Astrocyte (in vitro differentiated cells and primary cell): ENCODE results near the gene BEND5. TPM values are rescaled to one million over a fixed set of nuclear protein-coding genes. Genes with fewer than 3 reads are reported as not detected.

Experiments used
- DNase-seq: peaks from one replicate; pipeline ENCODE4 v3.0.0-alpha.2; 2010; ENCODE audit warnings: low read depth
- FAIRE-seq: peaks from 2 replicates; lab custom pipeline; 2011; peaks lifted over from hg19 to GRCh38; lab: Jason Lieb, UNC
- H2AFZ ChIP-seq: 2 replicates; pipeline ENCODE4 v1.6.0; 2012; ENCODE audit warnings: low read depth, low read length, inconsistent platforms
- H3K27ac ChIP-seq: 2 replicates; pipeline ENCODE4 v1.5.1; 2011; ENCODE audit warnings: low read depth, low read length, inconsistent platforms
- H3K27me3 ChIP-seq: 2 replicates; pipeline ENCODE4 v1.6.0; 2011; ENCODE audit warnings: low read length, inconsistent platforms; ENCODE audit not compliant: insufficient read depth
- H3K36me3 ChIP-seq: 2 replicates; pipeline ENCODE4 v1.5.1; 2011; ENCODE audit warnings: low read length, inconsistent platforms; ENCODE audit not compliant: insufficient read depth
- H3K4me1 ChIP-seq: 2 replicates; pipeline ENCODE4 v1.5.1; 2011; ENCODE audit warnings: low read length, inconsistent platforms; ENCODE audit not compliant: insufficient read depth
- H3K4me2 ChIP-seq: 2 replicates; pipeline ENCODE4 v1.6.0; 2012; ENCODE audit warnings: low read length, inconsistent platforms
- H3K4me3 ChIP-seq: 2 replicates; pipeline ENCODE4 v1.5.1; 2011; ENCODE audit warnings: low read depth, mild to moderate bottlenecking, low read length, inconsistent platforms; ENCODE audit not compliant: insufficient read depth
- H3K79me2 ChIP-seq: 2 replicates; pipeline ENCODE4 v1.6.0; 2012; ENCODE audit warnings: mild to moderate bottlenecking, low read length, inconsistent platforms; ENCODE audit not compliant: insufficient read depth
- H3K9ac ChIP-seq: 2 replicates; pipeline ENCODE4 v1.6.0; 2012; ENCODE audit warnings: mild to moderate bottlenecking, low read length, inconsistent platforms
- H3K9me3 ChIP-seq: 2 replicates; pipeline ENCODE4 v1.5.1; 2012; ENCODE audit warnings: low read depth, mild to moderate bottlenecking, low read length, inconsistent platforms; ENCODE audit not compliant: insufficient read depth
- H4K20me1 ChIP-seq: 2 replicates; pipeline ENCODE4 v1.6.0; 2012; ENCODE audit warnings: low read length, inconsistent platforms; ENCODE audit not compliant: insufficient read depth
- H3K27ac Mint-ChIP-seq: one replicate; pipeline ENCODE4 v1.8.0; 2021; ENCODE audit warnings: mild to moderate bottlenecking, mixed read lengths; ENCODE audit not compliant: unreplicated experiment
- H3K27me3 Mint-ChIP-seq: one replicate; pipeline ENCODE4 v1.8.0; 2021; ENCODE audit warnings: low read depth, mixed read lengths; ENCODE audit not compliant: unreplicated experiment
- H3K36me3 Mint-ChIP-seq: one replicate; pipeline ENCODE4 v1.8.0; 2021; ENCODE audit warnings: low read depth, mixed read lengths; ENCODE audit not compliant: unreplicated experiment
- H3K4me1 Mint-ChIP-seq: one replicate; pipeline ENCODE4 v1.8.0; 2021; ENCODE audit warnings: low read depth, mixed read lengths; ENCODE audit not compliant: unreplicated experiment
- H3K4me3 Mint-ChIP-seq: one replicate; pipeline ENCODE4 v1.8.0; 2021; ENCODE audit warnings: mild to moderate bottlenecking, moderate library complexity, mixed read lengths; ENCODE audit not compliant: unreplicated experiment
- H3K9me3 Mint-ChIP-seq: one replicate; pipeline ENCODE4 v1.8.0; 2021; ENCODE audit warnings: mild to moderate bottlenecking, mixed read lengths; ENCODE audit not compliant: unreplicated experiment
- CTCF ChIP-seq: IDR thresholded peaks from 2 replicates; pipeline ENCODE4 v1.5.1; 2011; ENCODE audit warnings: low read depth, mild to moderate bottlenecking, inconsistent platforms, low read length, moderate library complexity; ENCODE audit not compliant: insufficient read depth
- EZH2 ChIP-seq: IDR thresholded peaks from 2 replicates; pipeline ENCODE4 v1.6.1; 2012; ENCODE audit warnings: mild to moderate bottlenecking, low read length, inconsistent platforms; ENCODE audit not compliant: insufficient read depth
- total RNA-seq: library from RNA; stranded (reverse); gene quantifications from 2 replicates; pipeline ENCODE4 v1.2.1, GENCODE V29; 2021

BEND5 gene
- total RNA-seq, 1 donor from 2014 or later: 1.4 TPM

GRCh38 chr1:48756683-48757316 lies 19.9 kb downstream of the BEND5 start:
- peaks cover 2% of the 10 kb centered on the region for H3K4me1 Mint-ChIP-seq
- H3K9me3 Mint-ChIP-seq: no peaks in the 10 kb centered on the region
- H3K27me3 Mint-ChIP-seq: peaks cover 2% of the 10 kb centered on the region
- H3K4me3 Mint-ChIP-seq: no peak overlapping the region
- H3K36me3 Mint-ChIP-seq: peaks cover 3% of the 10 kb centered on the region
- Histone ChIP-seq H3K4me1 (peaks cover 9% of the 10 kb centered on the region), H2AFZ (no peak overlapping the region), H3K9me3 (no peaks in the 10 kb centered on the region), H3K9ac (no peak overlapping the region), H4K20me1 (no peaks in the 10 kb centered on the region), H3K27me3 (no peaks in the 10 kb centered on the region), H3K4me3 (no peak overlapping the region), H3K4me2 (no peak overlapping the region), H3K36me3 (no peaks in the 10 kb centered on the region), H3K27ac (no peak overlapping the region), H3K79me2 (no peaks in the 10 kb centered on the region)
- TF ChIP-seq CTCF: no peak
- no peak for TF ChIP-seq EZH2
- H3K27ac Mint-ChIP-seq: no peak overlapping the region
- no peak for FAIRE-seq
- no peak for DNase-seq

DNA sequence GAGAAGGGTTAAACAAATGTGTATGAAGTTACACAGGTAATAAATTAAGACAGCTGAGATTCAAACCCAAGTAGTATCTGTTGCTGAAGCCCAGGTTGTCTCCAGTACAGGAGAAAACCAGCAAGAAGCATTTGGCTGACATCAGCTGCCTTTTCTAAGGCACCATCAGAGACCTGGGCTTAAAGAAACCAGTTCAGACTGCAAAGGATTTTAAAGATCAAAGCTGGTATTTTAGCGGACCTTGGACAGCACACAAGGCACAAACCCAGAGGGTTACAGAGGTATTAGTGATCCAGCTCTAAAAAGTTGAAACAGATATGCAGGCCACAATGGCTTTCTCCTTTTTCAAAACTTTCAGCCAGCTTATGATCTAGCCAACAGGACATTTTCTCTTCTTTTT lies 23.4 kb downstream of the BEND5 start:
- H3K9me3 ChIP-seq: no peaks in the 10 kb centered on the region
- TF ChIP-seq CTCF (no peak), EZH2 (no peak)
- H3K4me1 Mint-ChIP-seq: no peaks in the 10 kb centered on the region
- DNase-seq (no peak), FAIRE-seq (no peak)
- no peaks in the 10 kb centered on the region for H3K79me2 ChIP-seq
- H3K27ac Mint-ChIP-seq: no peak overlapping the region
- H4K20me1 ChIP-seq: no peaks in the 10 kb centered on the region
- H3K9ac ChIP-seq: no peak overlapping the region
- no peak overlapping the region for H3K4me3 Mint-ChIP-seq
- H3K36me3 Mint-ChIP-seq: peaks cover 3% of the 10 kb centered on the region
- no peaks in the 10 kb centered on the region for H3K36me3 ChIP-seq
- H3K27me3 ChIP-seq: no peaks in the 10 kb centered on the region
- no peaks in the 10 kb centered on the region for H3K9me3 Mint-ChIP-seq
- H3K4me1 ChIP-seq: no peaks in the 10 kb centered on the region
- H3K4me2 ChIP-seq: no peak overlapping the region
- H3K27ac ChIP-seq: no peak overlapping the region
- H2AFZ ChIP-seq: no peak overlapping the region
- peaks cover 2% of the 10 kb centered on the region for H3K27me3 Mint-ChIP-seq
- H3K4me3 ChIP-seq: no peak overlapping the region

DNA sequence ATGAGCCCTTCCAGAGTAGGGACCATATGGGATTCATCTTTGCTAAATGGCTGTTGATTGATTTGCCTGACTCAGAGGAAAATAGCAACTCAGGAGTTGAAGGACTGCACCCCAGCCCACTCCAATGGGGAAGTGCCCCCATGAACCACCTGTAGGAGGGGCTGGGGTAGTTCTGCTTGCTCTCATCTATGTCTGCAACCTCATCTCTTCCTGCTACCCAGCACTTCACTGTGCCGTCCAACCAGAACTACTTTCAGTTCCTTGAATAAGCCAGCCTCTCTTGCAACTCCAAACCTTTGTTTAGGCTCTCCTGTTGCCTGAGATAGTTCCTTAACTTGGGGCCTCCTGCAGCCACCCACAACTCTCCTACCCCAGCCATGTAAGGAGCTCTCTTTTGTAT lies 26.6 kb downstream of the BEND5 start:
- Histone ChIP-seq H3K27me3 (no peaks in the 10 kb centered on the region), H3K36me3 (no peaks in the 10 kb centered on the region), H3K4me3 (no peak overlapping the region), H3K4me1 (no peaks in the 10 kb centered on the region), H3K79me2 (no peaks in the 10 kb centered on the region), H4K20me1 (no peaks in the 10 kb centered on the region), H3K9ac (no peak overlapping the region), H3K4me2 (no peak overlapping the region), H3K27ac (no peak overlapping the region), H2AFZ (no peak overlapping the region), H3K9me3 (no peaks in the 10 kb centered on the region)
- peaks cover 2% of the 10 kb centered on the region for H3K27me3 Mint-ChIP-seq
- H3K4me1 Mint-ChIP-seq: no peaks in the 10 kb centered on the region
- no peak for DNase-seq
- H3K36me3 Mint-ChIP-seq: peaks cover 3% of the 10 kb centered on the region
- no peaks in the 10 kb centered on the region for H3K9me3 Mint-ChIP-seq
- no peak for TF ChIP-seq EZH2
- no peak for TF ChIP-seq CTCF
- no peak for FAIRE-seq
- H3K4me3 Mint-ChIP-seq: no peak overlapping the region
- H3K27ac Mint-ChIP-seq: no peak overlapping the region
